K562 (cell line): ENCODE data around the gene EFCAB5. TPM values are rescaled to one million over a fixed set of nuclear protein-coding genes. Genes with fewer than 3 reads are reported as not detected.

Experiments
- ATAC-seq: fragments of 200-7000 bp; cut with Tn5 transposase; 3 replicates; pipeline ENCODE4 v1.9.1; 2020; ENCODE audit warnings: moderate library complexity
- BruUV-seq: library from RNA; stranded (reverse); fragments of 400-500 nt; replicated peaks from 2 replicates; lab custom pipeline; 2021; lab: Mats Ljungman, UMichigan
- CTCF ChIA-PET: fragments of 300-600 bp; formaldehyde crosslinking; extraction: SDS; loops from one replicate; lab custom pipeline; 2021; ENCODE audit warnings: low intra/inter-chr PET ratio; lab: Yijun Ruan, JAX
- POLR2A ChIA-PET: fragments of 300-600, 350-650 bp; sonication (Branson Sonifier 250); formaldehyde crosslinking; extraction: SDS; loops from one replicate; lab custom pipeline; 2021; ENCODE audit warnings: antibody characterized with exemption, inconsistent platforms; lab: Yijun Ruan, JAX
- DNase-seq, 4 experiments: peaks; one replicate each; pipeline versions ENCODE4 v3.0.0 to v3.0.0-alpha.2; 2011 to 2018; ENCODE audit warnings: low spot score in 3 of 4, mixed read lengths in 3 of 4; ENCODE audit errors: extremely low read depth in 1 of 4
- FAIRE-seq: peaks from 2 replicates; lab custom pipeline; 2011; peaks lifted over from hg19 to GRCh38; lab: Jason Lieb, UNC
- H2AFZ ChIP-seq: 2 replicates; pipeline ENCODE4 v1.6.0; 2011; ENCODE audit warnings: low read depth, low read length, control low read depth, inconsistent platforms
- H3K27ac ChIP-seq: fragments of 200-600 bp; 3 replicates; pipeline ENCODE4 v1.8.0; 2011; ENCODE audit warnings: low read depth, mild to moderate bottlenecking, control low read depth, inconsistent platforms, low read length, moderate library complexity, mixed read lengths; ENCODE audit errors: extremely low read depth
- H3K27me3 ChIP-seq, 2 experiments: fragments of 300-600 bp in 1 of 2; 2 replicates in 1 of 2; 3 replicates in 1 of 2; pipeline versions ENCODE4 v1.6.0 to v1.8.0; 2011; ENCODE audit warnings: inconsistent platforms in 2 of 2, low read length in 2 of 2, mild to moderate bottlenecking in 1 of 2, mixed read lengths in 1 of 2, moderate library complexity in 1 of 2; ENCODE audit not compliant: control insufficient read depth in 2 of 2, insufficient read depth in 2 of 2
- H3K36me3 ChIP-seq: fragments of 300-600 bp; 3 replicates; pipeline ENCODE4 v1.8.0; 2011; ENCODE audit warnings: mild to moderate bottlenecking, low read length, inconsistent platforms; ENCODE audit not compliant: control insufficient read depth, insufficient read depth
- H3K4me1 ChIP-seq, 2 experiments: fragments of 200-600 bp in 1 of 2; replicated peaks in 1 of 2; 2 replicates in 1 of 2; 3 replicates in 1 of 2; pipeline versions ENCODE4 v1.5.1 to v1.8.0; 2011; ENCODE audit warnings: inconsistent platforms in 2 of 2, low read length in 2 of 2, mild to moderate bottlenecking in 1 of 2, mixed read lengths in 1 of 2, moderate library complexity in 1 of 2; ENCODE audit not compliant: control insufficient read depth in 2 of 2, insufficient read depth in 2 of 2
- H3K4me2 ChIP-seq: 2 replicates; pipeline ENCODE4 v1.6.1; 2011; ENCODE audit warnings: low read length, control low read depth, inconsistent platforms, mixed read lengths; ENCODE audit not compliant: insufficient read depth
- H3K4me3 ChIP-seq: fragments of 200-600 bp; sonication (generic), shearing (Covaris generic); 2 replicates; pipeline ENCODE4 v1.5.1; 2016; ENCODE audit warnings: control low read depth, inconsistent platforms
- H3K79me2 ChIP-seq: fragments of 200-600 bp; 3 replicates; pipeline ENCODE4 v1.8.0; 2011; ENCODE audit warnings: low read length, inconsistent platforms; ENCODE audit not compliant: control insufficient read depth, insufficient read depth
- H3K9ac ChIP-seq, 2 experiments: 2 replicates each; pipeline versions ENCODE4 v1.6.0 to v1.6.1; 2011; ENCODE audit warnings: low read depth in 2 of 2, low read length in 2 of 2, control low read depth in 1 of 2, inconsistent platforms in 1 of 2, mild to moderate bottlenecking in 1 of 2, mixed read lengths in 1 of 2; ENCODE audit not compliant: insufficient read depth in 1 of 2
- H3K9me1 ChIP-seq: one replicate; pipeline ENCODE4 v1.6.0; 2011; ENCODE audit warnings: inconsistent platforms, mild to moderate bottlenecking, low read length, moderate library complexity; ENCODE audit not compliant: control insufficient read depth, insufficient read depth
- H3K9me3 ChIP-seq: replicated peaks from 2 replicates; pipeline ENCODE4 v1.5.1; 2011; ENCODE audit warnings: low read depth, low read length, inconsistent platforms; ENCODE audit not compliant: control insufficient read depth, insufficient read depth
- H4K20me1 ChIP-seq: replicated peaks from 2 replicates; pipeline ENCODE4 v1.6.1; 2011; ENCODE audit warnings: low read length, inconsistent platforms, mixed read lengths; ENCODE audit not compliant: control insufficient read depth, insufficient read depth
- CREM ChIP-seq: IDR thresholded peaks from 2 replicates; pipeline ENCODE4 v1.6.1; 2014; ENCODE audit warnings: antibody characterized with exemption, low read depth
- E2F5 ChIP-seq: sonication (generic); formaldehyde crosslinking; IDR thresholded peaks from 2 replicates; pipeline ENCODE4 v1.8.0; 2022; ENCODE audit warnings: mild to moderate bottlenecking, missing genetic modification reagents
- FOXA1 ChIP-seq: fragments of 450-650 bp; IDR thresholded peaks from 2 replicates; pipeline ENCODE4 v1.6.1; 2016; ENCODE audit warnings: mild to moderate bottlenecking, borderline replicate concordance
- NR2F6 ChIP-seq: fragments of 450-650 bp; formaldehyde crosslinking; IDR thresholded peaks from 2 replicates; pipeline ENCODE4 v1.4.0; 2020; ENCODE audit warnings: mild to moderate bottlenecking
- POLR2AphosphoS5 ChIP-seq: IDR thresholded peaks from 2 replicates; pipeline ENCODE4 v1.6.1; 2011; ENCODE audit warnings: mild to moderate bottlenecking, low read depth, low read length, moderate library complexity; ENCODE audit not compliant: control insufficient read depth, insufficient read depth
- PTBP1 ChIP-seq: fragments of 200-400 bp; formaldehyde crosslinking; IDR thresholded peaks from 2 replicates; pipeline ENCODE4 v1.6.1; 2017; ENCODE audit warnings: low read depth, low read length
- RFX5 ChIP-seq: IDR thresholded peaks from 2 replicates; pipeline ENCODE4 v1.6.1; 2011; ENCODE audit warnings: low read depth, mild to moderate bottlenecking, improper control_type of control experiment, low read length
- SMAD1 ChIP-seq: fragments of 150-350 bp; IDR thresholded peaks from 2 replicates; pipeline ENCODE4 v1.6.1; 2014; ENCODE audit warnings: low read length, low read depth; ENCODE audit not compliant: partially characterized antibody
- SP1 ChIP-seq: sonication (generic); formaldehyde crosslinking; IDR thresholded peaks from 2 replicates; pipeline ENCODE4 v1.8.1; 2022; ENCODE audit warnings: mild to moderate bottlenecking, missing genetic modification reagents
- XRCC4 ChIP-seq: IDR thresholded peaks from one replicate; pipeline ENCODE4 v1.6.1; 2011; ENCODE audit not compliant: insufficient read depth, insufficient read length; ENCODE audit errors: extremely low read depth
- ZNF212 ChIP-seq: fragments of 450-650 bp; formaldehyde crosslinking; IDR thresholded peaks from 2 replicates; pipeline ENCODE4 v1.4.0; 2020; ENCODE audit warnings: mild to moderate bottlenecking
- WGBS: fragments of 100-300 bp; shearing (Covaris generic); methylation state at CpG from one replicate; pipeline ENCODE4 v1.1.6; 2016; ENCODE audit warnings: low coverage, mixed read lengths; ENCODE audit not compliant: insufficient coverage; ENCODE audit errors: missing lambda C conversion rate; 5-methylcytosine and 5-hydroxymethylcytosine counted together
- in situ Hi-C: fragments of 300-500 bp; cut with MboI; formaldehyde crosslinking; loops from 4 replicates; pipeline ENCODE4 v1.15.0; 2018; ENCODE audit warnings: inconsistent platforms, mixed read lengths
- intact Hi-C: fragments of 100-400 bp; cut with micrococcal nuclease; formaldehyde crosslinking; loops from 2 replicates; pipeline ENCODE4 v1.14.2; 2022
- polyA plus RNA-seq, 8 experiments: library from polyadenylated mRNA; depleted of rRNA in 4 of 8; stranded (reverse) in 5 of 8; unstranded in 3 of 8; fragments of >200 nt; fragmentation: Nextera tagmentation in 2 of 8; fragmentation: Illumina TruSeq in 1 of 8; extraction: Ambion mirVana in 2 of 8; extraction: Trizol in 1 of 8; gene quantifications; 2 replicates each; pipeline versions ENCODE4 v1.2.1 to v1.2.3, GENCODE V29; 2011 to 2014; ENCODE audit warnings: inconsistent platforms in 1 of 8, missing spikeins in 1 of 8
- total RNA-seq, 7 experiments: library from RNA; depleted of rRNA in 6 of 7; stranded (reverse); fragments of >200 nt in 6 of 7; fragmentation: Illumina TruSeq in 2 of 7; extraction: Trizol in 2 of 7; gene quantifications; 2 replicates each; pipeline versions ENCODE4 v1.2.1 to v1.2.3, GENCODE V29; 2011 to 2021; ENCODE audit warnings: low replicate concordance in 1 of 7

Gene EFCAB5
- total and polyA plus RNA-seq, 9 of the 15 experiments (the other 6 are each of a cell fraction or from before 2014, with no cell fraction given) = 0.06 to 0.11 TPM; not detected in 7

- TF ChIP-seq E2F5 (CRISPR knock-in tag) = no peak
- TF ChIP-seq SP1 = no peak
- TF ChIP-seq RFX5 = no peak
- no peak for TF ChIP-seq SMAD1
- TF ChIP-seq XRCC4 = no peak
- TF ChIP-seq NR2F6 (CRISPR knock-in tag) = no peak
- TF ChIP-seq, all 486 proteins: peak for 0
Observed at GRCh38 chr17:30084788-30085187, 143.4 kb downstream of the EFCAB5 start (continued).

GRCh38 chr17:30086896-30087295 lies 145.5 kb downstream of the EFCAB5 start:
- CTCF ChIA-PET = no interaction called here
- in situ Hi-C loops = loop anchor here (10.0 kb wide), 1 partner anchor 282 kb away; no protein-coding TSS in a partner anchor
- no peak overlapping the region for H3K9ac ChIP-seq
- BruUV-seq = no TSS peak
- H3K27ac ChIP-seq = no peak overlapping the region
- no peaks in the 10 kb centered on the region for H3K4me1 ChIP-seq
- no peaks in the 10 kb centered on the region for H3K79me2 ChIP-seq
- WGBS = 30% methylated on average over 2 of the region's 2 CpGs
- no peaks in the 10 kb centered on the region for H4K20me1 ChIP-seq
- peaks cover 30 to 35% of the 10 kb centered on the region in 2 experiments for H3K27me3 ChIP-seq
- TF ChIP-seq FOXA1 (no peak), CREM (no peak), POLR2AphosphoS5 (no peak), ZNF212 (CRISPR knock-in tag) (no peak), PTBP1 (no peak)
- TF ChIP-seq, all 486 proteins: peak for 0
- no peaks in the 10 kb centered on the region for H3K9me1 ChIP-seq
- H2AFZ ChIP-seq = no peak overlapping the region
- H3K9me3 ChIP-seq = no peaks in the 10 kb centered on the region
- no peak overlapping the region for H3K4me3 ChIP-seq
- POLR2A ChIA-PET = no interaction called here
- H3K4me2 ChIP-seq = no peak overlapping the region
- DNase-seq = no peak
- ATAC-seq = no peak
- H3K36me3 ChIP-seq = no peaks in the 10 kb centered on the region
- FAIRE-seq = no peak
- intact Hi-C loops = no loop called here
